NCI-H2029 (cell line): ENCODE results near the gene SPAG8.

Experiments
- DNase-seq: peaks from one replicate; lab custom pipeline; 2025; lab: John Stamatoyannopoulos, UW

The SPAG8 gene

GRCh38 chr9:35839926-35840325 is 27.9 kb upstream of the SPAG8 start:
- DNase-seq: no peak

- no peak for DNase-seq
Observed at GRCh38 chr9:35836595-35836994, 24.5 kb upstream of the SPAG8 start.

GRCh38 chr9:35835766-35836165 is 23.7 kb upstream of the SPAG8 start:
- no peak for DNase-seq

GRCh38 chr9:35835216-35835632 is 23.2 kb upstream of the SPAG8 start:
- DNase-seq: no peak

- DNase-seq: no peak
Observed at GRCh38 chr9:35834260-35835215, 22.5 kb upstream of the SPAG8 start.

GRCh38 chr9:35832814-35833213 is 20.8 kb upstream of the SPAG8 start:
- DNase-seq: no peak

- DNase-seq: no peak
Observed at GRCh38 chr9:35831040-35831439, 19.0 kb upstream of the SPAG8 start.

GRCh38 chr9:35829764-35830096 is 17.7 kb upstream of the SPAG8 start:
- DNase-seq: no peak

- DNase-seq: peak; percentile 91
Observed at GRCh38 chr9:35829084-35829763, 17.2 kb upstream of the SPAG8 start, which contains the start of gene TMEM8B. TSS of gene TMEM8B (plus strand) at chr9:35829228. CDS start at chr9:35829448, 220 bp downstream.

GRCh38 chr9:35828716-35829083 is 16.6 kb upstream of the SPAG8 start, which contains the start of gene FAM221B:
TSS of gene FAM221B (minus strand) at chr9:35828732. CDS start at chr9:35826161, 2,571 bp downstream.
- DNase-seq: no peak

GRCh38 chr9:35827486-35827885 is 15.4 kb upstream of the SPAG8 start:
- no peak for DNase-seq

- DNase-seq: peak; percentile 30
Observed at GRCh38 chr9:35826071-35826701, 14.1 kb upstream of the SPAG8 start.

GRCh38 chr9:35822926-35823325 is 10.9 kb upstream of the SPAG8 start:
- DNase-seq: no peak

- no peak for DNase-seq
Observed at GRCh38 chr9:35820076-35820475, 8.0 kb upstream of the SPAG8 start.

- DNase-seq: no peak
Observed at GRCh38 chr9:35818341-35818740, 6.3 kb upstream of the SPAG8 start.

GRCh38 chr9:35816708-35817107 is 4.6 kb upstream of the SPAG8 start:
- DNase-seq: no peak

GRCh38 chr9:35814841-35815543 is 2.9 kb upstream of the SPAG8 start, which contains the start of gene HINT2:
TSS of gene HINT2 (minus strand) at chr9:35815042. CDS start at chr9:35814979, 63 bp downstream.
- DNase-seq: peak; percentile 100

GRCh38 chr9:35814106-35814840 is 2.2 kb upstream of the SPAG8 start:
- DNase-seq: peak; percentile 48

GRCh38 chr9:35813434-35814105 is 1.5 kb upstream of the SPAG8 start:
- no peak for DNase-seq

- DNase-seq: peak; percentile 30
Observed at GRCh38 chr9:35811381-35812024, 559 bp downstream of the SPAG8 start.
